ENCODE measurements around the gene GPLD1.

Gene GPLD1

GRCh38 chr6:24451581-24452388 lies 37.6 kb downstream of the GPLD1 start:
- H3K36me3 Mint-ChIP-seq (ENCODE audit: low read depth) = no peaks in the 10 kb centered on the region
- H3K4me1 Mint-ChIP-seq = no peaks in the 10 kb centered on the region
- no peak overlapping the region for H3K27ac Mint-ChIP-seq
- H3K9me3 Mint-ChIP-seq = no peaks in the 10 kb centered on the region
- no peak for ATAC-seq
- no peak overlapping the region for H3K4me3 Mint-ChIP-seq
- no peaks in the 10 kb centered on the region for H3K27me3 Mint-ChIP-seq
- no peak for DNase-seq

DNA sequence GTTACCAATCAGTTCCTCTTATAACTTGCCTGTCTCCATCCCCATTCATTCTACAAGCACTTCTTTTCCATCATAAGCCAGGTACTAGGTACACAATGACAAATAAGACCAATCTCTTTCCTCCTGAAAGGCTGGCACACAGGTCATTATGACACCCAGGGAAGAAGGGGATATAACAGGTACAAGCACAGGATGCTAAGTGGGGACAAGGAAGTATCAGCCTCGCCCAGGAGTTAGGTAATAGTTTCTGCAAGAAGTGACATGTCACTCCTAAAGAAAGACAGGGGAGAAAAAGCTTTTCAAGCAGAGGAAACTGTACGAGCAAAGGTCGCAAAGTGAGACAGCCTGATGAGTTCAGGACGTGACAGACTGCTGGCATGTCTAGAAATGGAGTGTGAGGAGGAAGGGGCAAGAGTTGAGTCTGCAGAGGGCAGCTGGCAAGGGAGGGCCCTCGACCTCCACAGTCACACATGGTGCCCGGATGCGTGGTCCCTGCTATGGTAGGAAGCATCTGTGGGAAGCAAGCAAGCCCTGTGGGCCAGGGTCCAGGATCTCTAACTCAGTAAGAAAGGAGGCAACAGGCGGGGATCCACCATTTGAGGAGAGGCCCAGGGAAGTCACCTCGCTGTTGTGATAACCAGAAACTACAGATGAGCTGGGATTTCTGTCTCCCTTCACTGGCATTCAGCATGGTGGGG lies 40.4 kb downstream of the GPLD1 start:
- Mint-ChIP-seq H3K27me3 (no peaks in the 10 kb centered on the region), H3K27ac (no peak overlapping the region), H3K4me3 (no peak overlapping the region), H3K9me3 (no peaks in the 10 kb centered on the region), H3K4me1 (no peaks in the 10 kb centered on the region), H3K36me3 (ENCODE audit: low read depth) (no peaks in the 10 kb centered on the region)
- DNase-seq = no peak
- no peak for ATAC-seq

- no peaks in the 10 kb centered on the region for H3K27me3 Mint-ChIP-seq
- H3K27ac Mint-ChIP-seq = no peak overlapping the region
- H3K4me1 Mint-ChIP-seq = no peaks in the 10 kb centered on the region
- DNase-seq (no peak), ATAC-seq (no peak)
- no peaks in the 10 kb centered on the region for H3K9me3 Mint-ChIP-seq
- no peaks in the 10 kb centered on the region for H3K36me3 Mint-ChIP-seq (ENCODE audit: low read depth)
- H3K4me3 Mint-ChIP-seq = no peak overlapping the region
These were observed 41.0 kb downstream of the GPLD1 start for GRCh38 chr6:24448396-24448795.

GRCh38 chr6:24446670-24447069 lies 42.7 kb downstream of the GPLD1 start:
- H3K27me3 Mint-ChIP-seq = no peaks in the 10 kb centered on the region
- H3K4me1 Mint-ChIP-seq = no peaks in the 10 kb centered on the region
- no peak for ATAC-seq

DNA sequence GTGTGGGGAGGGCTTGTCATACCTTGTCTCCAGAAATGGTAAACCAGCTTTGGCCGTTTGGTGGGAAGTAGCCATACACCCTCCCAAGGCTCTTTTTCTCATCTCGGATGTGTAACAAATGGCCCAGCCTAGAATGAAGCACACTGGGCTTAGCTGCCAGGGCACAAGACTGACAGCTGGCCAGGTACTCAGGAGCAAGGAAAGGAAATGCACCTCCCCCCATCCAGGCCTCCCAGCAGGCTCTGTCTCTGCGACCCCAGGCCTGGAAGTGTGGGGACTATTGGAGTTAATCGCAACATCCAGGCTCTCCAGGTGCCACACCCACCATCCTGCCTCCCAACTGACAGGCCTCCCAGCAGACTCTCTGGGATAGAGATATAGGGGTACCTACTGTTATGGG lies 43.7 kb downstream of the GPLD1 start:
- H3K27me3 Mint-ChIP-seq = no peaks in the 10 kb centered on the region
- no peak overlapping the region for H3K4me3 Mint-ChIP-seq
- H3K27ac Mint-ChIP-seq = no peak overlapping the region
- no peaks in the 10 kb centered on the region for H3K36me3 Mint-ChIP-seq (ENCODE audit: low read depth)
- DNase-seq = no peak
- no peak for ATAC-seq
- no peaks in the 10 kb centered on the region for H3K9me3 Mint-ChIP-seq
- H3K4me1 Mint-ChIP-seq = no peaks in the 10 kb centered on the region

More at GRCh38 chr6:24446670-24447069, 42.7 kb downstream of the GPLD1 start:
- DNase-seq = no peak
- no peaks in the 10 kb centered on the region for H3K36me3 Mint-ChIP-seq (ENCODE audit: low read depth)
- H3K4me3 Mint-ChIP-seq = no peak overlapping the region
- no peaks in the 10 kb centered on the region for H3K9me3 Mint-ChIP-seq
- no peak overlapping the region for H3K27ac Mint-ChIP-seq

DNA sequence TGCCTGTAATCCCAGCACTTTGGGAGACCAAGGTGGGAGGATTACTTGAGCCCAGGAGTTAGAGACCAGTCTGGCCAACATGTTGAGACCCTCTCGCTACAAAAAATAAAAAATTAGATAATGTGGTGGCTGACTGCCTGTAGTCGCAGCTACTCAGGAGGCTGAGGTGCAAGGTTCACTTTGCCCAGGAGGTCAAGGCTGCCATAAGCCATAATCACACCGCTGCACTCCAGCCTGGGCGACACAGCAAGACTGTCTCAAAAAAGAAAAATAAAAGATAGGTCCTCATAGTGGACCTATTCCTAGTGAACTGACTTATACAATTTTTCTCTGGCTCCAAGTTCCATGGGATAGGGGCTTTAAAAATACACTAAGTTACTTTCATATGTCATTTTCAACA lies 44.8 kb downstream of the GPLD1 start:
- no peaks in the 10 kb centered on the region for H3K9me3 Mint-ChIP-seq
- H3K27me3 Mint-ChIP-seq = no peaks in the 10 kb centered on the region
- H3K36me3 Mint-ChIP-seq (ENCODE audit: low read depth) = no peaks in the 10 kb centered on the region
- no peaks in the 10 kb centered on the region for H3K4me1 Mint-ChIP-seq
- no peak for DNase-seq
- H3K27ac Mint-ChIP-seq = no peak overlapping the region
- no peak overlapping the region for H3K4me3 Mint-ChIP-seq
- ATAC-seq = no peak

- no peak for ATAC-seq
- H3K9me3 Mint-ChIP-seq = no peaks in the 10 kb centered on the region
- DNase-seq = no peak
- H3K36me3 Mint-ChIP-seq (ENCODE audit: low read depth) = no peaks in the 10 kb centered on the region
- no peaks in the 10 kb centered on the region for H3K27me3 Mint-ChIP-seq
- H3K27ac Mint-ChIP-seq = no peak overlapping the region
- no peaks in the 10 kb centered on the region for H3K4me1 Mint-ChIP-seq
- no peak overlapping the region for H3K4me3 Mint-ChIP-seq
These were observed 47.8 kb downstream of the GPLD1 start for GRCh38 chr6:24441599-24441904.

- Mint-ChIP-seq H3K9me3 (no peaks in the 10 kb centered on the region), H3K36me3 (ENCODE audit: low read depth) (no peaks in the 10 kb centered on the region)
These were observed 48.3 kb downstream of the GPLD1 start for GRCh38 chr6:24440897-24441598.

GRCh38 chr6:24439858-24440539 lies 49.4 kb downstream of the GPLD1 start:
- Mint-ChIP-seq H3K27me3 (no peaks in the 10 kb centered on the region), H3K9me3 (no peaks in the 10 kb centered on the region), H3K4me1 (no peaks in the 10 kb centered on the region), H3K4me3 (no peak overlapping the region), H3K36me3 (ENCODE audit: low read depth) (no peaks in the 10 kb centered on the region), H3K27ac (no peak overlapping the region)
- ATAC-seq (no peak), DNase-seq (no peak)

More at GRCh38 chr6:24440897-24441598, 48.3 kb downstream of the GPLD1 start:
- H3K4me1 Mint-ChIP-seq = no peaks in the 10 kb centered on the region
- no peak for ATAC-seq
- H3K27me3 Mint-ChIP-seq = no peaks in the 10 kb centered on the region
- H3K27ac Mint-ChIP-seq = no peak overlapping the region
- no peak overlapping the region for H3K4me3 Mint-ChIP-seq
- DNase-seq = no peak

GRCh38 chr6:24436979-24437378 lies 52.4 kb downstream of the GPLD1 start:
- Mint-ChIP-seq H3K9me3 (no peaks in the 10 kb centered on the region), H3K36me3 (ENCODE audit: low read depth) (no peaks in the 10 kb centered on the region), H3K4me3 (no peak overlapping the region), H3K27me3 (no peaks in the 10 kb centered on the region), H3K27ac (no peak overlapping the region), H3K4me1 (no peaks in the 10 kb centered on the region)
- ATAC-seq (no peak), DNase-seq (no peak)

- Mint-ChIP-seq H3K27me3 (no peaks in the 10 kb centered on the region), H3K36me3 (ENCODE audit: low read depth) (peaks cover 2% of the 10 kb centered on the region), H3K4me1 (no peaks in the 10 kb centered on the region), H3K4me3 (no peak overlapping the region), H3K9me3 (no peaks in the 10 kb centered on the region), H3K27ac (no peak overlapping the region)
- no peak for ATAC-seq
- DNase-seq = no peak
These were observed 56.8 kb downstream of the GPLD1 start for GRCh38 chr6:24432611-24433010.

- H3K36me3 Mint-ChIP-seq (ENCODE audit: low read depth) = peaks cover 2% of the 10 kb centered on the region
- ATAC-seq = no peak
These were observed 58.3 kb downstream of the GPLD1 start for GRCh38 chr6:24431045-24431451.

DNA sequence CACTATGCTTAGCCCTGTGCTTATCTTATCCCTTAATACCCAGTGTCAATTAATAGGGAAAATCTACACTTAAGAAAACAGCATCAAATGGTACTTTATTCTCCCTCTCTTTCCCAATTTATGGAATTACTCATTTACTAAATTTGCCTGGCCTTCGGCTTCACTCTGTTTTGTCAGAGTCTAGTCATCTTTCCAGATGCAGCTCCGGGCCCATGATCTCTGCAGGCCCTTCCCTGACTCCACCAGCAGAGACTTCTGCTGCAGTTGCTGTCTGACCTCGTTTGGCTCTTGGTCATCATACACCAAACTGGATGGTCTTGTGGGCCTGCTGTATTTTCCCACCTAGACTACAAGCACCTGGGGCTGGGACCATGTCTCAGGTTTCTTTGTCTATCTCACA lies 59.3 kb downstream of the GPLD1 start:
- ATAC-seq (no peak), DNase-seq (no peak)
- Mint-ChIP-seq H3K36me3 (ENCODE audit: low read depth) (peaks cover 6% of the 10 kb centered on the region), H3K9me3 (no peaks in the 10 kb centered on the region), H3K27ac (no peak overlapping the region), H3K4me3 (no peak overlapping the region), H3K4me1 (no peaks in the 10 kb centered on the region), H3K27me3 (no peaks in the 10 kb centered on the region)

More at GRCh38 chr6:24431045-24431451, 58.3 kb downstream of the GPLD1 start:
- Mint-ChIP-seq H3K9me3 (no peaks in the 10 kb centered on the region), H3K4me1 (no peaks in the 10 kb centered on the region), H3K27ac (no peak overlapping the region), H3K27me3 (no peaks in the 10 kb centered on the region), H3K4me3 (no peak overlapping the region)
- DNase-seq = peak; percentile 5

DNA sequence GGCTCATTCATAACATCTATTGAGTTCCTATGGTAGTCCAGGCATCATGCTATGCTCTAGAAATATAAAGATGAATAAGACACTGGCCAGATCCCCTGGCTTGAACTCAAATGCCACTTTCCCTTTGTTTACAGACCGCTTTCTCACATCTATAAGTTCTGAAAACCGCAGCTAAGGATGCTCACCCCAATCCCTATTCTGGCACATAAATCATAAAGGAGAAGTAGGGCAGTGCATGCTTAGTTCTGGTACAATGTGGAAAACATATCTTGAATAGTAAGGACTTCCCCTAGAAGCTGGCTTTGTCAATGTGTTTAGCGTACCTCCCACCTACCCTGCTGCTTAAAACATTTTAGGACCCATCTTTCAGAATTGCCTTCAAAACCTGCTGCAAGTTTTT lies 60.2 kb downstream of the GPLD1 start:
- H3K36me3 Mint-ChIP-seq (ENCODE audit: low read depth) = peaks cover 9% of the 10 kb centered on the region
- H3K27ac Mint-ChIP-seq = no peak overlapping the region
- ATAC-seq = no peak
- H3K4me3 Mint-ChIP-seq = no peak overlapping the region
- H3K4me1 Mint-ChIP-seq = no peaks in the 10 kb centered on the region
- H3K9me3 Mint-ChIP-seq = no peaks in the 10 kb centered on the region
- no peaks in the 10 kb centered on the region for H3K27me3 Mint-ChIP-seq
- no peak for DNase-seq

Measured in activated naive CD8-positive, alpha-beta T cell treated with anti-CD3 and anti-CD28 coated beads, Interleukin-2, amount 50 U/mL, for 24 hours (primary cell).